ENCODE results near the gene ABHD5. TPM values are rescaled to one million over a fixed set of nuclear protein-coding genes. Genes with fewer than 3 reads are reported as not detected.

ABHD5 gene
- total RNA-seq, 8 experiments from 2014 or later: 13.6 to 29.3 (median 18.5) TPM

- 80 to 100% (median 100%) methylated on average over 1 to 3 of the region's 4 CpGs; no CpG with 5 or more reads in 3 of the 10 experiments for WGBS, 10 experiments
- in situ Hi-C loops (cut with MboI; ENCODE audit: low pct_unique_long_range_greater_than_20kb in 2 of 9, low sequenced_read_pairs in 9 of 9, unreplicated experiment in 9 of 9): no loop called here
- Histone ChIP-seq H3K4me1 (replicated peaks in 1 of 2) (peaks cover 8 to 11% of the 10 kb centered on the region in 2 donors), H3K4me3 (no peak overlapping the region), H3K27ac (no peak overlapping the region)
- no peak for ATAC-seq (replicated peaks in 6 of 8)
Measured at GRCh38 chr3:43688245-43688650, 2.5 kb upstream of the ABHD5 start.

GRCh38 chr3:43689166-43689565, 1.6 kb upstream of the ABHD5 start:
- in situ Hi-C loops (cut with MboI; ENCODE audit: low pct_unique_long_range_greater_than_20kb in 2 of 9, low sequenced_read_pairs in 9 of 9, unreplicated experiment in 9 of 9): no loop called here
- WGBS, 10 experiments: 80 to 100% (median 100%) methylated on average over 1 to 2 of the region's 2 CpGs; no CpG with 5 or more reads in 2 of the 10 experiments
- peaks cover 8 to 11% of the 10 kb centered on the region in 2 donors for H3K4me1 ChIP-seq (replicated peaks in 1 of 2)
- no peak overlapping the region for H3K27ac ChIP-seq
- peak overlapping the region in 1 of 5 donors; percentile 67 for H3K4me3 ChIP-seq
- ATAC-seq (replicated peaks in 6 of 8): no peak

GRCh38 chr3:43689766-43690399, 855 bp upstream of the ABHD5 start:
- Histone ChIP-seq H3K27ac (peak overlapping the region; percentile 59 to 84), H3K4me3 (peak overlapping the region; percentile 64 to 74 (median 66)), H3K4me1 (replicated peaks in 1 of 2) (peaks cover 8 to 11% of the 10 kb centered on the region in 2 donors)
- WGBS, 10 experiments: 9 to 73% (median 40%) methylated on average over 2 to 14 of the region's 26 CpGs; no CpG with 5 or more reads in 1 of the 10 experiments
- peak in 1 of 8 experiments; percentile 6 for ATAC-seq (replicated peaks in 6 of 8)
- in situ Hi-C loops (cut with MboI; ENCODE audit: low pct_unique_long_range_greater_than_20kb in 2 of 9, low sequenced_read_pairs in 9 of 9, unreplicated experiment in 9 of 9): no loop called here

GRCh38 chr3:43691120-43691995, 620 bp downstream of the ABHD5 start:
- in situ Hi-C loops (cut with MboI; ENCODE audit: low pct_unique_long_range_greater_than_20kb in 2 of 9, low sequenced_read_pairs in 9 of 9, unreplicated experiment in 9 of 9): no loop called here
- H3K27ac ChIP-seq: peak overlapping the region; percentile 80 to 84
- H3K4me1 ChIP-seq (replicated peaks in 1 of 2): peaks cover 8 to 11% of the 10 kb centered on the region in 2 donors
- peak in 3 of 8 experiments; percentile 53 to 58 (median 55) for ATAC-seq (replicated peaks in 6 of 8)
- H3K4me3 ChIP-seq: peak overlapping the region; percentile 64 to 74 (median 66)
- 0% methylated on average over 1 to 2 of the region's 72 CpGs; no CpG with 5 or more reads in 6 of the 10 experiments for WGBS, 10 experiments

GRCh38 chr3:43692085-43692855, 1.5 kb downstream of the ABHD5 start:
- in situ Hi-C loops (cut with MboI; ENCODE audit: low pct_unique_long_range_greater_than_20kb in 2 of 9, low sequenced_read_pairs in 9 of 9, unreplicated experiment in 9 of 9): no loop called here
- ATAC-seq (replicated peaks in 6 of 8): no peak
- H3K4me3 ChIP-seq: peak overlapping the region in 4 of 5 donors; percentile 64 to 74 (median 66)
- 46 to 100% (median 72%) methylated on average over 1 to 8 of the region's 8 CpGs for WGBS, 10 experiments
- no peak overlapping the region for H3K27ac ChIP-seq
- peaks cover 8 to 11% of the 10 kb centered on the region in 2 donors for H3K4me1 ChIP-seq (replicated peaks in 1 of 2)

GRCh38 chr3:43692971-43693370, 2.2 kb downstream of the ABHD5 start:
- Histone ChIP-seq H3K27ac (no peak overlapping the region), H3K4me1 (replicated peaks in 1 of 2) (peaks cover 8 to 11% of the 10 kb centered on the region in 2 donors), H3K4me3 (peak overlapping the region in 1 of 5 donors; percentile 67)
- 0 to 58% (median 38%) methylated on average over 1 to 2 of the region's 2 CpGs; no CpG with 5 or more reads in 4 of the 10 experiments for WGBS, 10 experiments
- ATAC-seq (replicated peaks in 6 of 8): no peak
- in situ Hi-C loops (cut with MboI; ENCODE audit: low pct_unique_long_range_greater_than_20kb in 2 of 9, low sequenced_read_pairs in 9 of 9, unreplicated experiment in 9 of 9): no loop called here

- Histone ChIP-seq H3K4me3 (no peak overlapping the region), H3K4me1 (replicated peaks in 1 of 2) (peaks cover 8 to 11% of the 10 kb centered on the region in 2 donors), H3K27ac (no peak overlapping the region)
- ATAC-seq (replicated peaks in 6 of 8): no peak
- WGBS, 10 experiments: 13 to 83% (median 54%) methylated on average over 1 of the region's 1 CpG; no CpG with 5 or more reads in 2 of the 10 experiments
- in situ Hi-C loops (cut with MboI; ENCODE audit: low pct_unique_long_range_greater_than_20kb in 2 of 9, low sequenced_read_pairs in 9 of 9, unreplicated experiment in 9 of 9): no loop called here
Measured at GRCh38 chr3:43693594-43693993, 2.9 kb downstream of the ABHD5 start.

- Histone ChIP-seq H3K27ac (no peak overlapping the region), H3K4me3 (no peak overlapping the region), H3K4me1 (replicated peaks in 1 of 2) (peaks cover 0 to 4% of the 10 kb centered on the region in 2 donors)
- no peak for ATAC-seq (replicated peaks in 6 of 8)
- 40 to 92% (median 82%) methylated on average over 1 to 2 of the region's 2 CpGs; no CpG with 5 or more reads in 1 of the 10 experiments for WGBS, 10 experiments
- in situ Hi-C loops (cut with MboI; ENCODE audit: low pct_unique_long_range_greater_than_20kb in 2 of 9, low sequenced_read_pairs in 9 of 9, unreplicated experiment in 9 of 9): no loop called here
Measured at GRCh38 chr3:43695443-43695842, 4.7 kb downstream of the ABHD5 start.

GRCh38 chr3:43695863-43696262, 5.1 kb downstream of the ABHD5 start:
- in situ Hi-C loops (cut with MboI; ENCODE audit: low pct_unique_long_range_greater_than_20kb in 2 of 9, low sequenced_read_pairs in 9 of 9, unreplicated experiment in 9 of 9): no loop called here
- Histone ChIP-seq H3K4me1 (replicated peaks in 1 of 2) (peaks cover 0 to 4% of the 10 kb centered on the region in 2 donors), H3K27ac (no peak overlapping the region), H3K4me3 (no peak overlapping the region)
- ATAC-seq (replicated peaks in 6 of 8): no peak

- ATAC-seq (replicated peaks in 6 of 8): no peak
- Histone ChIP-seq H3K4me1 (replicated peaks in 1 of 2) (peaks cover 0 to 4% of the 10 kb centered on the region in 2 donors), H3K4me3 (no peak overlapping the region), H3K27ac (no peak overlapping the region)
- 33 to 100% (median 90%) methylated on average over 1 of the region's 1 CpG; no CpG with 5 or more reads in 1 of the 10 experiments for WGBS, 10 experiments
- in situ Hi-C loops (cut with MboI; ENCODE audit: low pct_unique_long_range_greater_than_20kb in 2 of 9, low sequenced_read_pairs in 9 of 9, unreplicated experiment in 9 of 9): no loop called here
Measured at GRCh38 chr3:43696441-43696840, 5.7 kb downstream of the ABHD5 start.

GRCh38 chr3:43696881-43697280, 6.1 kb downstream of the ABHD5 start:
- Histone ChIP-seq H3K4me1 (replicated peaks in 1 of 2) (peaks cover 0 to 2% of the 10 kb centered on the region in 2 donors), H3K4me3 (no peak overlapping the region), H3K27ac (peak overlapping the region in 1 of 2 donors; percentile 37)
- WGBS, 10 experiments: 88 to 100% (median 100%) methylated on average over 1 of the region's 1 CpG; no CpG with 5 or more reads in 3 of the 10 experiments
- no peak for ATAC-seq (replicated peaks in 6 of 8)
- in situ Hi-C loops (cut with MboI; ENCODE audit: low pct_unique_long_range_greater_than_20kb in 2 of 9, low sequenced_read_pairs in 9 of 9, unreplicated experiment in 9 of 9): no loop called here

GRCh38 chr3:43699864-43700263, 9.1 kb downstream of the ABHD5 start:
- no peak overlapping the region for H3K27ac ChIP-seq
- WGBS, 10 experiments: 75 to 100% (median 86%) methylated on average over 1 of the region's 1 CpG; no CpG with 5 or more reads in 3 of the 10 experiments
- no peak overlapping the region for H3K4me3 ChIP-seq
- in situ Hi-C loops (cut with MboI; ENCODE audit: low pct_unique_long_range_greater_than_20kb in 2 of 9, low sequenced_read_pairs in 9 of 9, unreplicated experiment in 9 of 9): no loop called here
- ATAC-seq (replicated peaks in 6 of 8): peak in 3 of 8 experiments; percentile 37 to 39 (median 38)
- H3K4me1 ChIP-seq (replicated peaks in 1 of 2): no peaks in the 10 kb centered on the region

Data from motor neuron (in vitro differentiated cells).